SK-N-SH (cell line): ENCODE data around the gene LIMS2. TPM values are rescaled to one million over a fixed set of nuclear protein-coding genes. Genes with fewer than 3 reads are reported as not detected.

Experiments
- CTCF ChIA-PET: fragments of 300-600, 350-600 bp; formaldehyde crosslinking; extraction: SDS; loops from one replicate; lab custom pipeline; 2021; lab: Yijun Ruan, JAX
- POLR2A ChIA-PET: fragments of 350-600 bp; sonication (Branson Sonifier 250); formaldehyde crosslinking; extraction: SDS; loops from one replicate; lab custom pipeline; 2020; ENCODE audit warnings: antibody characterized with exemption, inconsistent platforms; lab: Yijun Ruan, JAX
- DNase-seq: peaks from one replicate; pipeline ENCODE4 v3.0.0; 2012
- H2AFZ ChIP-seq: fragments of 200-600 bp; sonication (generic); 2 replicates; pipeline ENCODE4 v1.8.1; 2016; ENCODE audit warnings: antibody characterized with exemption, mild to moderate bottlenecking, low read depth
- H3F3A ChIP-seq: fragments of 200-600 bp; sonication (generic); replicated peaks from 2 replicates; pipeline ENCODE3; 2016; ENCODE audit warnings: antibody characterized with exemption, mild to moderate bottlenecking; ENCODE audit not compliant: insufficient read depth
- H3K27ac ChIP-seq, 2 experiments: fragments of 200-500 bp in 1 of 2; fragments of 200-600 bp in 1 of 2; sonication (Bioruptor generic) in 1 of 2; sonication (generic), shearing (Covaris generic) in 1 of 2; 2 replicates each; pipeline versions ENCODE4 v1.5.1 to v1.6.1; 2014 to 2016; ENCODE audit warnings: low read depth in 2 of 2, inconsistent platforms in 1 of 2, low read length in 1 of 2, mild to moderate bottlenecking in 1 of 2, mixed read lengths in 1 of 2
- H3K27me3 ChIP-seq: fragments of 200-600 bp; sonication (generic), shearing (Covaris generic); 2 replicates; pipeline ENCODE4 v1.6.1; 2016; ENCODE audit warnings: mixed run types; ENCODE audit not compliant: insufficient read depth
- H3K36me3 ChIP-seq, 2 experiments: fragments of 200-500 bp in 1 of 2; fragments of 200-600 bp in 1 of 2; sonication (Bioruptor generic) in 1 of 2; sonication (generic) in 1 of 2; replicated peaks in 1 of 2; 2 replicates each; pipeline versions ENCODE3 to v1.5.1; 2014 to 2016; ENCODE audit warnings: low read length in 1 of 2, mild to moderate bottlenecking in 1 of 2; ENCODE audit not compliant: insufficient read depth in 2 of 2, control insufficient read depth in 1 of 2
- H3K4me1 ChIP-seq, 2 experiments: fragments of 200-500 bp in 1 of 2; fragments of 200-600 bp in 1 of 2; sonication (Bioruptor generic) in 1 of 2; sonication (generic), shearing (Covaris generic) in 1 of 2; 2 replicates each; pipeline versions ENCODE4 v1.5.1 to v1.6.1; 2014 to 2016; ENCODE audit warnings: low read depth in 1 of 2, low read length in 1 of 2, mixed run types in 1 of 2; ENCODE audit not compliant: insufficient read depth in 2 of 2, control insufficient read depth in 1 of 2
- H3K4me2 ChIP-seq: fragments of 200-600 bp; sonication (generic), shearing (Covaris generic); 2 replicates; pipeline ENCODE4 v1.6.1; 2017; ENCODE audit warnings: mixed run types
- H3K4me3 ChIP-seq, 2 experiments: fragments of 200-500 bp in 1 of 2; fragments of 200-600 bp in 1 of 2; sonication (Bioruptor generic) in 1 of 2; sonication (generic), shearing (Covaris generic) in 1 of 2; 2 replicates each; pipeline versions ENCODE4 v1.5.1 to v1.8.1; 2014 to 2016; ENCODE audit warnings: low read depth in 2 of 2, inconsistent platforms in 1 of 2, low read length in 1 of 2, mild to moderate bottlenecking in 1 of 2, mixed read lengths in 1 of 2, moderate library complexity in 1 of 2
- H3K79me2 ChIP-seq: fragments of 200-600 bp; sonication (generic); 2 replicates; pipeline ENCODE4 v1.8.1; 2017; ENCODE audit warnings: mild to moderate bottlenecking; ENCODE audit not compliant: insufficient read depth
- H3K9ac ChIP-seq: fragments of 200-600 bp; sonication (generic); 2 replicates; pipeline ENCODE4 v1.6.1; 2017; ENCODE audit warnings: mixed run types
- H3K9me2 ChIP-seq: fragments of 200-600 bp; sonication (generic); 2 replicates; pipeline ENCODE4 v1.6.1; 2017; ENCODE audit warnings: mixed run types
- H3K9me3 ChIP-seq: fragments of 200-600 bp; sonication (generic); 2 replicates; pipeline ENCODE4 v1.6.1; 2017; ENCODE audit warnings: mixed run types, mild to moderate bottlenecking, moderate library complexity
- H4K20me1 ChIP-seq: fragments of 200-600 bp; sonication (generic); 2 replicates; pipeline ENCODE4 v1.6.1; 2017; ENCODE audit warnings: mild to moderate bottlenecking, mixed run types; ENCODE audit not compliant: insufficient read depth
- FOSL2 ChIP-seq: IDR thresholded peaks from 2 replicates; pipeline ENCODE4 v1.4.0; 2012; ENCODE audit warnings: low read depth, mild to moderate bottlenecking, moderate library complexity, borderline replicate concordance
- MEF2A ChIP-seq: IDR thresholded peaks from 2 replicates; pipeline ENCODE4 v1.4.0; 2012; ENCODE audit warnings: low read depth, borderline replicate concordance
- MXI1 ChIP-seq: IDR thresholded peaks from 2 replicates; pipeline ENCODE4 v1.6.1; 2012; ENCODE audit warnings: mild to moderate bottlenecking, low read depth, low read length, improper control_type of control experiment
- NRF1 ChIP-seq: IDR thresholded peaks from 2 replicates; pipeline ENCODE4 v1.6.1; 2012; ENCODE audit warnings: low read depth, mild to moderate bottlenecking, low read length
- POLR2AphosphoS5 ChIP-seq: IDR thresholded peaks from 2 replicates; pipeline ENCODE4 v1.6.1; 2012; ENCODE audit warnings: low read depth, low read length
- RCOR1 ChIP-seq: fragments of 150-350 bp; IDR thresholded peaks from 2 replicates; pipeline ENCODE4 v1.6.1; 2017; ENCODE audit warnings: antibody characterized with exemption, low read length
- RXRA ChIP-seq: IDR thresholded peaks from 2 replicates; pipeline ENCODE4 v1.4.0; 2012; ENCODE audit warnings: low read depth, mild to moderate bottlenecking, borderline replicate concordance
- TCF12 ChIP-seq: IDR thresholded peaks from 2 replicates; pipeline ENCODE4 v1.4.0; 2012
- TEAD4 ChIP-seq: IDR thresholded peaks from 2 replicates; pipeline ENCODE4 v1.4.0; 2012; ENCODE audit warnings: mild to moderate bottlenecking, borderline replicate concordance; ENCODE audit not compliant: insufficient read depth
- YY1 ChIP-seq: IDR thresholded peaks from 2 replicates; pipeline ENCODE4 v1.4.0; 2012; ENCODE audit warnings: low read depth, mild to moderate bottlenecking
- WGBS: methylation state at CpG from one replicate; pipeline ENCODE4 v1.1.6; 2017; ENCODE audit warnings: low lambda C conversion rate; 5-methylcytosine and 5-hydroxymethylcytosine counted together
- polyA plus RNA-seq, 3 experiments: library from polyadenylated mRNA; depleted of rRNA; stranded (reverse); fragments of >200 nt; gene quantifications; 2 replicates each; pipeline ENCODE4 v1.2.3, GENCODE V29; 2012
- TF ChIP-seq, protein P1 (sequence below): IDR thresholded peaks from 2 replicates; pipeline ENCODE4 v1.6.1; 2012; ENCODE audit warnings: mild to moderate bottlenecking, low read depth, low read length, moderate library complexity
- TF ChIP-seq, protein P2 (sequence below): IDR thresholded peaks from 2 replicates; pipeline ENCODE4 v1.4.0; 2012; ENCODE audit warnings: low read depth, borderline replicate concordance
- TF ChIP-seq, protein P3 (sequence below): IDR thresholded peaks from 2 replicates; pipeline ENCODE4 v1.4.0; 2012; ENCODE audit warnings: low read depth

LIMS2 gene
- polyA plus RNA-seq, 1 of the 3 experiments (the other 2 are of a cell fraction): 2.7 TPM

DNA sequence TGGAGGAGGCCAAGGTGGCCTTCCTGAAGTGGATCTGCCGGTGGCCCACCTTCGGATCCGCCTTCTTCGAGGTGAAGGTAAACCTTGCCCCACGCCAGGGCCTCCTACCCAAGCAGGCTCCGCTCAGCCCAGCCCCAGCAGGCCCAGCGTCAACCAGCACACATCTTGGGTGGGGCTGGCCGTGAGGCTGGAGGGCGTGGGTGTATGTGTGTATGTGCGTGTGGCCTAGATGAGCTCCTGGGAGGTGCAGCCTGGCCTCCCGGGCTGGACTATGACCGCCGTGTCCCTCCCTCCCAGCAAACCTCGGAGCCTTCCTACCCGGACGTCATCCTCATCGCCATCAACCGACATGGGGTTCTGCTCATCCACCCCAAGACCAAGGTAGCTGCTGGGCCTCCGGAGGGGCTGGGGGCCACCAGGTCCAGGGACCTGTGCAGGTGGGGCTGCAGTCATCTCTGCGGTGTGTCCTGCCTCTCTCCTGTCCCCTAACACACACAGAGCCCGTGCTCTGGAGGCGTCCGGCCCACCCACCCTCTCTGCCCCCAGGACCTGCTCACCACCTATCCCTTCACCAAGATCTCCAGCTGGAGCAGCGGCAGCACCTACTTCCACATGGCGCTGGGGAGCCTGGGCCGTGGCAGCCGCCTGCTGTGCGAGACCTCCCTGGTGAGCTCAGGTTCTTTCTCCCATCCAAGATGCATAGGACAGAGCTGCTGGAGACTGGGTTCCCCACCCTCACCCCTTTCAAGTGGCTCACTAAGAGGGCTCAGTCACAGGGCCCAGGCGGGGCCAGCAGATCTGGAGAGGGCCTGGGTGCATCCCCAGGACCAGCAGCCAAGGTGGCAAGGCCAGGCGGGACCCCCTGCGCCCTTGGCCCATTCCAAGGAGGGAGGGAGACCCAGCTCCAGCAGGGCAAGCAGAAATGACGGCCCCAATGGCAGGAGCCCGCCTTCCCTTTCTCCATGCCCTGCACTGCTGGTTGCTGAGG lies 38.8 kb downstream of the LIMS2 start:
- Histone ChIP-seq H3K36me3 (no peaks in the 10 kb centered on the region), H4K20me1 (no peaks in the 10 kb centered on the region), H3F3A (no peaks in the 10 kb centered on the region), H2AFZ (no peak overlapping the region), H3K9ac (no peak overlapping the region), H3K9me3 (no peaks in the 10 kb centered on the region), H3K79me2 (no peaks in the 10 kb centered on the region), H3K27ac (peak overlapping the region in 1 of 2 experiments; percentile 52; a peak in 1 of 4 replicates), H3K4me2 (no peak overlapping the region; the same call in 1 of the 2 replicates), H3K4me3 (no peak overlapping the region), H3K4me1 (peaks cover 10 to 35% of the 10 kb centered on the region in 2 experiments; a peak in 3 of 4 replicates), H3K9me2 (no peaks in the 10 kb centered on the region), H3K27me3 (no peaks in the 10 kb centered on the region)
- DNase-seq: no peak
- POLR2A ChIA-PET: no interaction called here
- TF ChIP-seq TEAD4: no peak
- no peak for TF ChIP-seq POLR2AphosphoS5
- TF ChIP-seq, protein P1, sequence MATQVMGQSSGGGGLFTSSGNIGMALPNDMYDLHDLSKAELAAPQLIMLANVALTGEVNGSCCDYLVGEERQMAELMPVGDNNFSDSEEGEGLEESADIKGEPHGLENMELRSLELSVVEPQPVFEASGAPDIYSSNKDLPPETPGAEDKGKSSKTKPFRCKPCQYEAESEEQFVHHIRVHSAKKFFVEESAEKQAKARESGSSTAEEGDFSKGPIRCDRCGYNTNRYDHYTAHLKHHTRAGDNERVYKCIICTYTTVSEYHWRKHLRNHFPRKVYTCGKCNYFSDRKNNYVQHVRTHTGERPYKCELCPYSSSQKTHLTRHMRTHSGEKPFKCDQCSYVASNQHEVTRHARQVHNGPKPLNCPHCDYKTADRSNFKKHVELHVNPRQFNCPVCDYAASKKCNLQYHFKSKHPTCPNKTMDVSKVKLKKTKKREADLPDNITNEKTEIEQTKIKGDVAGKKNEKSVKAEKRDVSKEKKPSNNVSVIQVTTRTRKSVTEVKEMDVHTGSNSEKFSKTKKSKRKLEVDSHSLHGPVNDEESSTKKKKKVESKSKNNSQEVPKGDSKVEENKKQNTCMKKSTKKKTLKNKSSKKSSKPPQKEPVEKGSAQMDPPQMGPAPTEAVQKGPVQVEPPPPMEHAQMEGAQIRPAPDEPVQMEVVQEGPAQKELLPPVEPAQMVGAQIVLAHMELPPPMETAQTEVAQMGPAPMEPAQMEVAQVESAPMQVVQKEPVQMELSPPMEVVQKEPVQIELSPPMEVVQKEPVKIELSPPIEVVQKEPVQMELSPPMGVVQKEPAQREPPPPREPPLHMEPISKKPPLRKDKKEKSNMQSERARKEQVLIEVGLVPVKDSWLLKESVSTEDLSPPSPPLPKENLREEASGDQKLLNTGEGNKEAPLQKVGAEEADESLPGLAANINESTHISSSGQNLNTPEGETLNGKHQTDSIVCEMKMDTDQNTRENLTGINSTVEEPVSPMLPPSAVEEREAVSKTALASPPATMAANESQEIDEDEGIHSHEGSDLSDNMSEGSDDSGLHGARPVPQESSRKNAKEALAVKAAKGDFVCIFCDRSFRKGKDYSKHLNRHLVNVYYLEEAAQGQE: no peak
- TF ChIP-seq, protein P2, sequence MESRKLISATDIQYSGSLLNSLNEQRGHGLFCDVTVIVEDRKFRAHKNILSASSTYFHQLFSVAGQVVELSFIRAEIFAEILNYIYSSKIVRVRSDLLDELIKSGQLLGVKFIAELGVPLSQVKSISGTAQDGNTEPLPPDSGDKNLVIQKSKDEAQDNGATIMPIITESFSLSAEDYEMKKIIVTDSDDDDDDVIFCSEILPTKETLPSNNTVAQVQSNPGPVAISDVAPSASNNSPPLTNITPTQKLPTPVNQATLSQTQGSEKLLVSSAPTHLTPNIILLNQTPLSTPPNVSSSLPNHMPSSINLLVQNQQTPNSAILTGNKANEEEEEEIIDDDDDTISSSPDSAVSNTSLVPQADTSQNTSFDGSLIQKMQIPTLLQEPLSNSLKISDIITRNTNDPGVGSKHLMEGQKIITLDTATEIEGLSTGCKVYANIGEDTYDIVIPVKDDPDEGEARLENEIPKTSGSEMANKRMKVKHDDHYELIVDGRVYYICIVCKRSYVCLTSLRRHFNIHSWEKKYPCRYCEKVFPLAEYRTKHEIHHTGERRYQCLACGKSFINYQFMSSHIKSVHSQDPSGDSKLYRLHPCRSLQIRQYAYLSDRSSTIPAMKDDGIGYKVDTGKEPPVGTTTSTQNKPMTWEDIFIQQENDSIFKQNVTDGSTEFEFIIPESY: no peak
- TF ChIP-seq FOSL2: no peak
- CTCF ChIA-PET: interaction anchor here (2.2 kb wide), 1 partner anchor 13 kb away, joined by 14 read pairs; no protein-coding TSS in a partner anchor
- 92% methylated on average over 21 of the region's 33 CpGs for WGBS

DNA sequence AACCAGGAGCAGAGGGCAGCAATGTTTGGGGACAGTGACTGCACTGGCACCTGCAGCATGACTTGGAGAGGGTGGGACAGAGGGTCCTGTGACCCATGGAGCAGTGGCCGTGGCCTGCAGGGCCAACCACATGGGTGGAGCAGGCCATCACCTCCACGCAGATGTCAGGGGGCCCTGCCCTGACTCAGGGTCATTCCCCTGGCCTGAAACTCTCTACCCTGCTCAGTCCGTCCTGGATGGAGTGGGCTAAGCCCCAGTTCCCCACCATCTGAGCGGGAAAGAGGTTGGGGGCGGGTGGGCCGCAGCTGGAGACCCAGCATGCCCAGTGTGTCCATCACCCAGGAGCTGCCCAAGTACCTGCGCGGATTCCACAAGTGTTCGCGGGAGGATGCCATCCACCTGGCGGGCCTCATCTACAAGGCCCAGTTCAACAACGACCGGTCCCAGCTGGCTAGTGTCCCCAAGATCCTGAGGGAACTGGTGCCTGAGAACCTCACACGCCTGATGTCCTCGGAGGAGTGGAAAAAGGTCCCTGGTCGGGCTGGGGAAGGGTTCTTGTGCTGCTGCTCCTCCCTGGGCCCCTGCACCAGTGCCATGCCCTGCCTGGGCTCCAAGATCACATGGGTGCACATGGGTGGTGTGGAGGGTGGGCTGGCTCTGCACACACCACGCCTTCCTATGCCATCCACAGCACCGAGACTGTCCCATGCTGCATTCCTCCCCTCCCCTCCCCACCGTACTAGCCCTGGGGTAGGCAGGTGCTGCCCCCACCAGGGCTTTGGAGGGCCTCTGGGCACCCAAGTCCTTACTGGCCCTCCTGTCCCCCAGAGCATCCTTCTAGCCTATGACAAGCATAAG lies 39.7 kb downstream of the LIMS2 start:
- POLR2A ChIA-PET: no interaction called here
- CTCF ChIA-PET: interaction anchor here (2.2 kb wide), 1 partner anchor 14 kb away, joined by 14 read pairs; no protein-coding TSS in a partner anchor
- H4K20me1 ChIP-seq: no peaks in the 10 kb centered on the region
- TF ChIP-seq RCOR1: no peak
- no peak for TF ChIP-seq TCF12
- TF ChIP-seq YY1: no peak
- no peak for TF ChIP-seq MXI1
- TF ChIP-seq, protein P2: no peak
- no peak for TF ChIP-seq RXRA
- no peak for TF ChIP-seq NRF1
- TF ChIP-seq MEF2A: no peak
- no peak for TF ChIP-seq TEAD4
- TF ChIP-seq, protein P3, sequence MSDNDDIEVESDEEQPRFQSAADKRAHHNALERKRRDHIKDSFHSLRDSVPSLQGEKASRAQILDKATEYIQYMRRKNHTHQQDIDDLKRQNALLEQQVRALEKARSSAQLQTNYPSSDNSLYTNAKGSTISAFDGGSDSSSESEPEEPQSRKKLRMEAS: no peak

More for the DNA sequence above, 39.7 kb downstream of the LIMS2 start:
- WGBS: 89% methylated on average over 8 of the region's 19 CpGs
- Histone ChIP-seq H3K79me2 (no peaks in the 10 kb centered on the region), H3K4me2 (no peak overlapping the region), H3K9me2 (no peaks in the 10 kb centered on the region), H3K4me1 (peaks cover 10 to 35% of the 10 kb centered on the region in 2 experiments; a peak in 3 of 4 replicates), H3K9ac (no peak overlapping the region), H3K4me3 (no peak overlapping the region), H3F3A (no peaks in the 10 kb centered on the region), H3K27me3 (no peaks in the 10 kb centered on the region), H2AFZ (no peak overlapping the region), H3K36me3 (no peaks in the 10 kb centered on the region), H3K9me3 (no peaks in the 10 kb centered on the region), H3K27ac (no peak overlapping the region)
- no peak for DNase-seq
